Heart left ventricle (tissue), 16 donors: ENCODE results near the gene AFAP1L1. TPM values are rescaled to one million over a fixed set of nuclear protein-coding genes. Genes with fewer than 3 reads are reported as not detected.

Experiments
- ATAC-seq, 4 donors: fragments of 200-7000 bp; cut with Tn5 transposase; one replicate each; pipeline ENCODE4 v1.9.1; 2020 to 2022; ENCODE audit warnings: moderate library complexity in 4 of 4, mild to moderate bottlenecking in 3 of 4, moderate number of reproducible peaks in 1 of 4
- DNase-seq, 5 donors: peaks; one replicate each; pipeline ENCODE4 v3.0.0-alpha.2; 2020
- H3K27ac ChIP-seq, 12 donors: fragments of 200-600 bp; sonication (generic) in 4 of 12; one replicate each; pipeline versions ENCODE4 v1.5.0 to v1.8.0; 2016 to 2022; ENCODE audit warnings: mild to moderate bottlenecking in 2 of 12
- H3K27me3 ChIP-seq, 9 donors: fragments of 200-600 bp; sonication (generic) in 2 of 9; one replicate each; pipeline versions ENCODE4 v1.5.1 to v1.8.0; 2016 to 2022; ENCODE audit warnings: mild to moderate bottlenecking in 3 of 9
- H3K36me3 ChIP-seq, 9 donors: fragments of 200-600 bp; sonication (generic) in 2 of 9; one replicate each; pipeline versions ENCODE4 v1.5.0 to v1.8.0; 2018 to 2022; ENCODE audit warnings: mild to moderate bottlenecking in 2 of 9
- H3K4me1 ChIP-seq, 12 donors: fragments of 200-600 bp; sonication (generic) in 4 of 12; one replicate each; pipeline versions ENCODE4 v1.5.0 to v1.8.0; 2016 to 2022; ENCODE audit warnings: mild to moderate bottlenecking in 3 of 12
- H3K4me3 ChIP-seq, 12 donors: fragments of 200-600 bp; sonication (generic) in 4 of 12; one replicate each; pipeline versions ENCODE4 v1.5.0 to v1.8.0; 2017 to 2022; ENCODE audit warnings: mild to moderate bottlenecking in 9 of 12, moderate library complexity in 4 of 12
- H3K9me3 ChIP-seq, 12 donors: fragments of 200-600 bp; sonication (generic) in 4 of 12; one replicate each; pipeline versions ENCODE4 v1.5.0 to v1.8.0; 2016 to 2022; ENCODE audit warnings: mild to moderate bottlenecking in 1 of 12
- POLR2A ChIP-seq, 2 donors: fragments of 450-650 bp; IDR thresholded peaks; one replicate each; pipeline ENCODE4 v1.6.1; 2017; ENCODE audit warnings: antibody characterized with exemption in 2 of 2, mild to moderate bottlenecking in 2 of 2, moderate library complexity in 2 of 2
- WGBS, 4 donors: extraction: QIAGEN DNeasy Blood & Tissue Kit in 2 of 4; methylation state at CpG; one replicate each; pipeline versions ENCODE4 v1.1.5 to v1.1.7; 2013 to 2018; 5-methylcytosine and 5-hydroxymethylcytosine counted together
- intact Hi-C, 10 donors: fragments of 100-400 bp; cut with DNase I; formaldehyde crosslinking; loops; one replicate each; pipeline versions ENCODE4 v1.11.1 to v1.14.2; 2022
- polyA plus RNA-seq, 2 donors: library from polyadenylated mRNA; stranded (reverse); fragments of 200-250 nt; gene quantifications; one replicate each; pipeline ENCODE4 v1.2.3, GENCODE V29; 2013
- total RNA-seq, 9 donors: library from RNA; depleted of rRNA in 2 of 9; stranded (reverse); fragments of >200 nt in 2 of 9; fragmentation: NEBNext Ultra II Directional in 3 of 9; extraction: Animal tissue kit (Norgen Biotek cat#: 25700) in 3 of 9; gene quantifications; one replicate each; pipeline versions ENCODE4 v1.1.0 to v1.2.4, GENCODE V29; 2016 to 2023
- TF ChIP-seq, protein P1 (sequence below), 12 donors: fragments of 200-600 bp; sonication (generic) in 4 of 12; IDR thresholded peaks; one replicate each; pipeline versions ENCODE4 v1.5.0 to v1.8.0; 2018 to 2022; ENCODE audit warnings: antibody characterized with exemption in 12 of 12, mild to moderate bottlenecking in 5 of 12
- donor health status: ischemic (EF 13 %, LVEDD 7.1; RV severe dilation, severe dysfunction).
- donor health status: healthy with polysubstance abuse.
- donor health status: DM: no; HTN: yes; CAD: no.
- donor health status: DM: no; HTN: no; CAD: no.
- donor health status: ischemic (EF 25% LVEDD 6.9; RV normal size, moderate dysfunction).
- donor health status: ischemic (EF 25% LVEDD 5.7; RV mildly dilated, moderate dysfunction).
- donor health status: healthy.
- donor health status: DM: yes; HTN: yes; CAD: no.
- donor health status: ischemic (EF 35%, LVEDD 5.7; RV mildly dilated, moderate dysfunction).
- donor health status: nonischemic (EF 11% LVEDD 7.7; RV severe dilation, severe dysfunction).
- donor health status: DM: yes; HTN: yes; CAD: no.
- donor health status: PGD.
- donor health status: ischemic (EF 29% LVEDD 5.4; RV normal size, mild dysfunction).
- donor health status: nonischemic (EF 23%, LVEDD 6.1; RV moderate dilation, normal function).

The AFAP1L1 gene
- total and polyA plus RNA-seq, 11 donors = 30.4 to 57.7 (median 45.0) TPM

DNA sequence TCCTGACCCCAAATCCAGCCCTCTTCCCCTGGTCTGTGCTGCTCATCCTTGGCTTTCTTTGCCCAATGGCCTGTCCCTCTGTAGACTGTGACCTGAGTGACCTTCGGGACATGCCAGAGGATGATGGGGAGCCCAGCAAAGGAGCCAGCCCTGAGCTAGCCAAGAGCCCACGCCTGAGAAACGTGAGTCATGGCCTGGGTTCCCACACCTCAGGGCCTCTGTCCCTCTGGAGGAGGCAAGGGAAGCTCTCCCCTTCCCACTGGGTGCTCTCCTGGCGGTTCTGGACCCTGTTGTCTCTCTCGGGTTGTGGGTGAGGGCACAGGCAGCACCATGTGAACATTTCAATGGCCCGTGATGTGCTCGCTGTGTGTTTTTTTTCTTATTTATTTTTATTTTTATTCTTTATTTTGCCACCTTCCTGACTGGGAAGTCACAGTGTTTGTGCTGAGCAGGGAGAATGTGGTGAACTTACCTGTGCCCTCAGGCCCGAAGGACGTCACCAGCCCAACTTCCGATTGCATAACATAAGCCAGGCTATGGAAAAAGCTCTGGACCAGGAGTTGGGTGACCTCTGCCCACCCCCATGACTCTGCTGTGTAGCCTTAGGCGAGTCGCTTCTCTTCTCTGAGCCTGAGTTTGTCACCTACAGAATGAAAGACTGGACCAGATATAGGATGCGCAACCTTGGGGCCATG, 29.5 kb downstream of the AFAP1L1 start:
- no peak for TF ChIP-seq POLR2A (IDR thresholded peaks at IDR 0.05)
- TF ChIP-seq, protein P1, sequence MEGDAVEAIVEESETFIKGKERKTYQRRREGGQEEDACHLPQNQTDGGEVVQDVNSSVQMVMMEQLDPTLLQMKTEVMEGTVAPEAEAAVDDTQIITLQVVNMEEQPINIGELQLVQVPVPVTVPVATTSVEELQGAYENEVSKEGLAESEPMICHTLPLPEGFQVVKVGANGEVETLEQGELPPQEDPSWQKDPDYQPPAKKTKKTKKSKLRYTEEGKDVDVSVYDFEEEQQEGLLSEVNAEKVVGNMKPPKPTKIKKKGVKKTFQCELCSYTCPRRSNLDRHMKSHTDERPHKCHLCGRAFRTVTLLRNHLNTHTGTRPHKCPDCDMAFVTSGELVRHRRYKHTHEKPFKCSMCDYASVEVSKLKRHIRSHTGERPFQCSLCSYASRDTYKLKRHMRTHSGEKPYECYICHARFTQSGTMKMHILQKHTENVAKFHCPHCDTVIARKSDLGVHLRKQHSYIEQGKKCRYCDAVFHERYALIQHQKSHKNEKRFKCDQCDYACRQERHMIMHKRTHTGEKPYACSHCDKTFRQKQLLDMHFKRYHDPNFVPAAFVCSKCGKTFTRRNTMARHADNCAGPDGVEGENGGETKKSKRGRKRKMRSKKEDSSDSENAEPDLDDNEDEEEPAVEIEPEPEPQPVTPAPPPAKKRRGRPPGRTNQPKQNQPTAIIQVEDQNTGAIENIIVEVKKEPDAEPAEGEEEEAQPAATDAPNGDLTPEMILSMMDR (IDR thresholded peaks at IDR 0.05) = no peak
- DNase-seq (no peak), ATAC-seq (no peak)
- 78 to 86% (median 82%) methylated on average over 12 to 13 of the region's 13 CpGs for whole genome bisulfite sequencing, 4 donors
- H3K4me3 ChIP-seq = no peak overlapping the region
- no peaks in the 10 kb centered on the region for H3K9me3 ChIP-seq
- peaks cover 7 to 91% (median 59%) of the 10 kb centered on the region in 12 donors for H3K4me1 ChIP-seq
- intact Hi-C loops = no loop called here
- peak overlapping the region in 9 of 12 donors; percentile 0 to 86 (median 82) for H3K27ac ChIP-seq
- H3K36me3 ChIP-seq = peaks cover 0 to 65% (median 42%) of the 10 kb centered on the region in 9 donors
- no peaks in the 10 kb centered on the region for H3K27me3 ChIP-seq

GRCh38 chr5:149301744-149302380, 30.2 kb downstream of the AFAP1L1 start:
- Histone ChIP-seq H3K36me3 (peaks cover 0 to 71% (median 48%) of the 10 kb centered on the region in 9 donors), H3K27me3 (no peaks in the 10 kb centered on the region), H3K4me1 (peaks cover 1 to 84% (median 53%) of the 10 kb centered on the region in 12 donors), H3K4me3 (no peak overlapping the region), H3K27ac (peak overlapping the region in 8 of 12 donors; percentile 20 to 86 (median 76)), H3K9me3 (no peaks in the 10 kb centered on the region)
- ATAC-seq = no peak
- DNase-seq = no peak
- 74 to 77% (median 75%) methylated on average over 8 of the region's 8 CpGs for WGBS, 4 donors
- TF ChIP-seq, protein P1 (IDR thresholded peaks at IDR 0.05) = no peak
- TF ChIP-seq POLR2A (IDR thresholded peaks at IDR 0.05) = no peak
- intact Hi-C loops = no loop called here

DNA sequence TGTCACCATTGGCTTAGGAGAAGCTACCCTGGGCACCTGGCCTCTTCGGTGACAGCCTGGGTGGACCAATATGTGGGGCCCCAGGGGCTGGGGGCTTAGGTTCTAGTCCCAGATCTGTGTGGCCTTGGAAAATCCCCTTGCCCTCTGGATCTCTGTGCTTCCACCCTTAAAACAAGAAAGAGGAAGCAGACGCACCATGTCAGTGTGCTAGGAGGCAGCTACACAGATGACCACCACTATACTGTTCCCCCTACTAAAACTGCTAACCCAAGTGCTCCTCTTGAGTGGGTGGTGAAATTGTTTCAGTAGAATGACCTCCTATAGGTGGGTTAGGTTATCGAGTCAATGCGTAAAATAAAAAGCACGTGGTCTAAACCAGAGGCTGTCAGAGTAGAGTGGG, 31.0 kb downstream of the AFAP1L1 start:
- Histone ChIP-seq H3K36me3 (peaks cover 0 to 79% (median 54%) of the 10 kb centered on the region in 9 donors), H3K27me3 (no peaks in the 10 kb centered on the region), H3K27ac (peak overlapping the region in 9 of 12 donors; percentile 20 to 86 (median 75)), H3K4me3 (no peak overlapping the region), H3K4me1 (peaks cover 0 to 76% (median 46%) of the 10 kb centered on the region in 12 donors), H3K9me3 (no peaks in the 10 kb centered on the region)
- 81 to 84% (median 82%) methylated on average over 5 of the region's 5 CpGs for WGBS, 4 donors
- no peak for ATAC-seq
- intact Hi-C loops = no loop called here
- TF ChIP-seq, protein P1 (IDR thresholded peaks at IDR 0.05) = no peak
- DNase-seq = no peak

DNA sequence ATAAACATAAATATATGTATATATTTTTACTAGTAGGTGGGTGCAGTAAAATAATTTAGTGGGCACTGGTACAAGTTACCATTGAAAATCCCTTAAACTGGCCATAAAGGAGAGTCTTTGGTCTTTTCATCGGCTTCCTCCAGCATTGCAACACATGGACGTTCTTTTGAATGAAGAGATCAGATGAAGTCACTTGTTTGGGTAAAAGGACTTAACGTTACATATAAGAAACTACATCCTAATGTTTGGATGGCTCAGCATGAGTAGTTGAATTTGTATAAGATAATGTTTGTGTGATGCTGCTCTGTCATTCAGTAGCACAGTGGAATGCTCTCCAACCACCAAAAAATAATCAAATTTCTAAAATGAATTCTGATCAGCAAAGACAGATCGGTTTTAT, 31.6 kb downstream of the AFAP1L1 start:
- no peak for TF ChIP-seq POLR2A (IDR thresholded peaks at IDR 0.05)
- TF ChIP-seq, protein P1 (IDR thresholded peaks at IDR 0.05) = no peak
- intact Hi-C loops = no loop called here
- H3K9me3 ChIP-seq = no peaks in the 10 kb centered on the region
- H3K36me3 ChIP-seq = peaks cover 0 to 85% (median 59%) of the 10 kb centered on the region in 9 donors
- H3K27ac ChIP-seq = peak overlapping the region in 5 of 12 donors; percentile 20 to 85 (median 59)
- 65 to 72% (median 70%) methylated on average over 4 of the region's 4 CpGs for WGBS, 4 donors
- H3K4me3 ChIP-seq = no peak overlapping the region
- H3K27me3 ChIP-seq = no peaks in the 10 kb centered on the region
- H3K4me1 ChIP-seq = peaks cover 0 to 71% (median 40%) of the 10 kb centered on the region in 12 donors
- no peak for ATAC-seq
- DNase-seq = no peak
